K562 (cell line): ENCODE data around the gene BTAF1. TPM values are rescaled to one million over a fixed set of nuclear protein-coding genes. Genes with fewer than 3 reads are reported as not detected.

Source experiments
- ATAC-seq: fragments of 200-7000 bp; cut with Tn5 transposase; 3 replicates; pipeline ENCODE4 v1.9.1; 2020; ENCODE audit warnings: moderate library complexity
- BruUV-seq: library from RNA; stranded (reverse); fragments of 400-500 nt; replicated peaks from 2 replicates; lab custom pipeline; 2021; lab: Mats Ljungman, UMichigan
- CTCF ChIA-PET: fragments of 300-600 bp; formaldehyde crosslinking; extraction: SDS; loops from one replicate; lab custom pipeline; 2021; ENCODE audit warnings: low intra/inter-chr PET ratio; lab: Yijun Ruan, JAX
- POLR2A ChIA-PET: fragments of 300-600, 350-650 bp; sonication (Branson Sonifier 250); formaldehyde crosslinking; extraction: SDS; loops from one replicate; lab custom pipeline; 2021; ENCODE audit warnings: antibody characterized with exemption, inconsistent platforms; lab: Yijun Ruan, JAX
- DNase-seq, 4 experiments: peaks; one replicate each; pipeline versions ENCODE4 v3.0.0 to v3.0.0-alpha.2; 2011 to 2018; ENCODE audit warnings: low spot score in 3 of 4, mixed read lengths in 3 of 4; ENCODE audit errors: extremely low read depth in 1 of 4
- FAIRE-seq: peaks from 2 replicates; lab custom pipeline; 2011; peaks lifted over from hg19 to GRCh38; lab: Jason Lieb, UNC
- H2AFZ ChIP-seq: 2 replicates; pipeline ENCODE4 v1.6.0; 2011; ENCODE audit warnings: low read depth, low read length, control low read depth, inconsistent platforms
- H3K27ac ChIP-seq: fragments of 200-600 bp; 3 replicates; pipeline ENCODE4 v1.8.0; 2011; ENCODE audit warnings: low read depth, mild to moderate bottlenecking, control low read depth, inconsistent platforms, low read length, moderate library complexity, mixed read lengths; ENCODE audit errors: extremely low read depth
- H3K27me3 ChIP-seq, 2 experiments: fragments of 300-600 bp in 1 of 2; 2 replicates in 1 of 2; 3 replicates in 1 of 2; pipeline versions ENCODE4 v1.6.0 to v1.8.0; 2011; ENCODE audit warnings: inconsistent platforms in 2 of 2, low read length in 2 of 2, mild to moderate bottlenecking in 1 of 2, mixed read lengths in 1 of 2, moderate library complexity in 1 of 2; ENCODE audit not compliant: control insufficient read depth in 2 of 2, insufficient read depth in 2 of 2
- H3K36me3 ChIP-seq: fragments of 300-600 bp; 3 replicates; pipeline ENCODE4 v1.8.0; 2011; ENCODE audit warnings: mild to moderate bottlenecking, low read length, inconsistent platforms; ENCODE audit not compliant: control insufficient read depth, insufficient read depth
- H3K4me1 ChIP-seq, 2 experiments: fragments of 200-600 bp in 1 of 2; replicated peaks in 1 of 2; 2 replicates in 1 of 2; 3 replicates in 1 of 2; pipeline versions ENCODE4 v1.5.1 to v1.8.0; 2011; ENCODE audit warnings: inconsistent platforms in 2 of 2, low read length in 2 of 2, mild to moderate bottlenecking in 1 of 2, mixed read lengths in 1 of 2, moderate library complexity in 1 of 2; ENCODE audit not compliant: control insufficient read depth in 2 of 2, insufficient read depth in 2 of 2
- H3K4me2 ChIP-seq: 2 replicates; pipeline ENCODE4 v1.6.1; 2011; ENCODE audit warnings: low read length, control low read depth, inconsistent platforms, mixed read lengths; ENCODE audit not compliant: insufficient read depth
- H3K4me3 ChIP-seq: fragments of 200-600 bp; sonication (generic), shearing (Covaris generic); 2 replicates; pipeline ENCODE4 v1.5.1; 2016; ENCODE audit warnings: control low read depth, inconsistent platforms
- H3K79me2 ChIP-seq: fragments of 200-600 bp; 3 replicates; pipeline ENCODE4 v1.8.0; 2011; ENCODE audit warnings: low read length, inconsistent platforms; ENCODE audit not compliant: control insufficient read depth, insufficient read depth
- H3K9ac ChIP-seq, 2 experiments: 2 replicates each; pipeline versions ENCODE4 v1.6.0 to v1.6.1; 2011; ENCODE audit warnings: low read depth in 2 of 2, low read length in 2 of 2, control low read depth in 1 of 2, inconsistent platforms in 1 of 2, mild to moderate bottlenecking in 1 of 2, mixed read lengths in 1 of 2; ENCODE audit not compliant: insufficient read depth in 1 of 2
- H3K9me1 ChIP-seq: one replicate; pipeline ENCODE4 v1.6.0; 2011; ENCODE audit warnings: inconsistent platforms, mild to moderate bottlenecking, low read length, moderate library complexity; ENCODE audit not compliant: control insufficient read depth, insufficient read depth
- H3K9me3 ChIP-seq: replicated peaks from 2 replicates; pipeline ENCODE4 v1.5.1; 2011; ENCODE audit warnings: low read depth, low read length, inconsistent platforms; ENCODE audit not compliant: control insufficient read depth, insufficient read depth
- H4K20me1 ChIP-seq: replicated peaks from 2 replicates; pipeline ENCODE4 v1.6.1; 2011; ENCODE audit warnings: low read length, inconsistent platforms, mixed read lengths; ENCODE audit not compliant: control insufficient read depth, insufficient read depth
- ATF3 ChIP-seq, 2 experiments: fragments of 450-650 bp in 1 of 2; sonication (generic) in 1 of 2; formaldehyde crosslinking in 1 of 2; IDR thresholded peaks in 1 of 2; conservative IDR thresholded peaks in 1 of 2; 2 replicates each; pipeline versions ENCODE4 v1.6.1 to v1.8.1; 2016 to 2023; ENCODE audit warnings: mild to moderate bottlenecking in 2 of 2, moderate library complexity in 2 of 2, inconsistent platforms in 1 of 2, missing genetic modification reagents in 1 of 2
- BRF1 ChIP-seq: IDR thresholded peaks from 3 replicates; pipeline ENCODE4 v1.6.1; 2011; ENCODE audit warnings: borderline replicate concordance, mild to moderate bottlenecking; ENCODE audit not compliant: insufficient read length; ENCODE audit errors: extremely low read depth
- C11orf30 ChIP-seq: fragments of 450-650 bp; IDR thresholded peaks from 2 replicates; pipeline ENCODE4 v1.6.1; 2016; ENCODE audit warnings: low read depth, mild to moderate bottlenecking
- CAMTA2 ChIP-seq: fragments of 250-450 bp; sonication (Bioruptor Pico); conservative IDR thresholded peaks from 2 replicates; pipeline ENCODE4 v1.5.1; 2022
- KLF10 ChIP-seq: fragments of 250-450 bp; sonication (Bioruptor Pico); IDR thresholded peaks from 2 replicates; pipeline ENCODE4 v1.6.1; 2021; ENCODE audit warnings: matching md5 sums
- MAFF ChIP-seq: IDR thresholded peaks from 2 replicates; pipeline ENCODE4 v1.6.1; 2012; ENCODE audit warnings: low read length, improper control_type of control experiment
- MAFK ChIP-seq: IDR thresholded peaks from 2 replicates; pipeline ENCODE4 v1.6.1; 2011; ENCODE audit warnings: low read length, improper control_type of control experiment
- MYBL2 ChIP-seq, 2 experiments: fragments of 450-650 bp in 1 of 2; sonication (generic) in 1 of 2; formaldehyde crosslinking in 1 of 2; IDR thresholded peaks; 2 replicates each; pipeline versions ENCODE4 v1.6.1 to v1.8.1; 2017 to 2022; ENCODE audit warnings: borderline replicate concordance in 1 of 2, inconsistent platforms in 1 of 2, low read depth in 1 of 2, mild to moderate bottlenecking in 1 of 2, missing genetic modification reagents in 1 of 2, moderate library complexity in 1 of 2
- PURB ChIP-seq: sonication (generic); formaldehyde crosslinking; IDR thresholded peaks from 2 replicates; pipeline ENCODE4 v1.9.0; 2021; ENCODE audit warnings: low read depth, mild to moderate bottlenecking, missing genetic modification reagents
- ZNF133 ChIP-seq: fragments of 250-450 bp; sonication (Bioruptor Pico); IDR thresholded peaks from 2 replicates; pipeline ENCODE4 v1.4.0; 2020; ENCODE audit warnings: mild to moderate bottlenecking
- ZNF197 ChIP-seq: fragments of 200-800 bp; sonication (Bioruptor generic); IDR thresholded peaks from 2 replicates; pipeline ENCODE4 v1.6.1; 2016; ENCODE audit warnings: low read depth, missing genetic modification characterization, missing compliant biosample characterization
- ZNF316 ChIP-seq: fragments of 450-650 bp; IDR thresholded peaks from 2 replicates; pipeline ENCODE4 v1.6.1; 2016
- WGBS: fragments of 100-300 bp; shearing (Covaris generic); methylation state at CpG from one replicate; pipeline ENCODE4 v1.1.6; 2016; ENCODE audit warnings: low coverage, mixed read lengths; ENCODE audit not compliant: insufficient coverage; ENCODE audit errors: missing lambda C conversion rate; 5-methylcytosine and 5-hydroxymethylcytosine counted together
- in situ Hi-C: fragments of 300-500 bp; cut with MboI; formaldehyde crosslinking; loops from 4 replicates; pipeline ENCODE4 v1.15.0; 2018; ENCODE audit warnings: inconsistent platforms, mixed read lengths
- intact Hi-C: fragments of 100-400 bp; cut with micrococcal nuclease; formaldehyde crosslinking; loops from 2 replicates; pipeline ENCODE4 v1.14.2; 2022
- polyA plus RNA-seq, 8 experiments: library from polyadenylated mRNA; depleted of rRNA in 4 of 8; stranded (reverse) in 5 of 8; unstranded in 3 of 8; fragments of >200 nt; fragmentation: Nextera tagmentation in 2 of 8; fragmentation: Illumina TruSeq in 1 of 8; extraction: Ambion mirVana in 2 of 8; extraction: Trizol in 1 of 8; gene quantifications; 2 replicates each; pipeline versions ENCODE4 v1.2.1 to v1.2.3, GENCODE V29; 2011 to 2014; ENCODE audit warnings: inconsistent platforms in 1 of 8, missing spikeins in 1 of 8
- total RNA-seq, 7 experiments: library from RNA; depleted of rRNA in 6 of 7; stranded (reverse); fragments of >200 nt in 6 of 7; fragmentation: Illumina TruSeq in 2 of 7; extraction: Trizol in 2 of 7; gene quantifications; 2 replicates each; pipeline versions ENCODE4 v1.2.1 to v1.2.3, GENCODE V29; 2011 to 2021; ENCODE audit warnings: low replicate concordance in 1 of 7
- TF ChIP-seq, protein P1 (sequence below), 2 experiments: IDR thresholded peaks in 1 of 2; conservative IDR thresholded peaks in 1 of 2; 2 replicates each; pipeline ENCODE4 v1.6.1; 2016; ENCODE audit warnings: low read depth in 2 of 2, mild to moderate bottlenecking in 1 of 2, missing compliant biosample characterization in 1 of 2, missing genetic modification characterization in 1 of 2, moderate library complexity in 1 of 2

The BTAF1 gene
- total and polyA plus RNA-seq, 9 of the 15 experiments (the other 6 are each of a cell fraction or from before 2014, with no cell fraction given), result 6.6 to 70.7 (median 30.5) TPM

DNA sequence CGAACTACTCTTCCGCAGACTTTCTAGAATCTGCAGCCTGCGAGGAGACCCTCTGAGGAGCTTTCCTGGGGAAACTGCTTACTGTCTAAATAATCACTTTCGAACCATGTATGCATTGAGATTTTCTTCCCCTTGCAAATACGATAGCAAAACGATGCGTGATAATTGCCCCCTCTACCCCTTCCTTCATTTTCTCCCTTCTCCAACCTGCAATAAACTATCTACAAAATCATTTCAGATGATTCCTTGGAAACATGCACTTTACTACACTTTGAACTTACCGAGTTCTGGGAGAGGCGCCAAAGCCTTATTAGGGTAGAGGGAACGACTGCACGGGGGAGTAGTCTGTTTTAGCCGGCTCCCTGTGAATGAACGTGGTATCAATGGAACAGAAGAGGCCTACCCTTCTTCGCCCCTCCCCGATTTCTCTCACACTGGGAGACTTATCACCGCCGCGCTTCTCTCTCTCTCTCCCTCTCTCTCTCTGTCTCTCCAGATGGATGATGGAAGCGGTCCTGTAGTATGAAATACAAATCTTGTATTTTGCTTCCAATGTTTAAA lies 14.4 kb upstream of the BTAF1 start, which contains the start of gene FGFBP3 (continued):
- TF ChIP-seq MYBL2 (IDR thresholded peaks at IDR 0.05; ENCODE audit: low read depth) (no peak), MYBL2 (CRISPR knock-in tag; IDR thresholded peaks at IDR 0.05; ENCODE audit: borderline replicate concordance) (no peak), ZNF197 (CRISPR knock-in tag) (no peak), CAMTA2 (CRISPR knock-in tag) (no peak)
- TF ChIP-seq, protein P1, sequence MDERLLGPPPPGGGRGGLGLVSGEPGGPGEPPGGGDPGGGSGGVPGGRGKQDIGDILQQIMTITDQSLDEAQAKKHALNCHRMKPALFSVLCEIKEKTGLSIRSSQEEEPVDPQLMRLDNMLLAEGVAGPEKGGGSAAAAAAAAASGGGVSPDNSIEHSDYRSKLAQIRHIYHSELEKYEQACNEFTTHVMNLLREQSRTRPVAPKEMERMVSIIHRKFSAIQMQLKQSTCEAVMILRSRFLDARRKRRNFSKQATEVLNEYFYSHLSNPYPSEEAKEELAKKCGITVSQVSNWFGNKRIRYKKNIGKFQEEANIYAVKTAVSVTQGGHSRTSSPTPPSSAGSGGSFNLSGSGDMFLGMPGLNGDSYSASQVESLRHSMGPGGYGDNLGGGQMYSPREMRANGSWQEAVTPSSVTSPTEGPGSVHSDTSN (CRISPR knock-in tag; IDR thresholded peaks at IDR 0.05; ENCODE audit: low read depth), result no peak
- TF ChIP-seq, protein P1 (tag; conservative IDR thresholded peaks at IDR 0.05; ENCODE audit: low read depth), result peak; percentile 25; the same call in 1 of the 2 replicates
- TF ChIP-seq, all 486 proteins: peak for 15

GRCh38 chr10:91910467-91910866 lies 13.1 kb upstream of the BTAF1 start:
- ATAC-seq (no peak), FAIRE-seq (no peak), DNase-seq (no peak)
- no peak overlapping the region for H3K4me2 ChIP-seq
- 72% methylated on average over 4 of the region's 4 CpGs for WGBS
- TF ChIP-seq ZNF316 (peak; percentile 84), C11orf30 (peak; percentile 56; the same call in 1 of the 2 replicates), ZNF133 (CRISPR knock-in tag) (no peak), MAFF (peak; percentile 38; the same call in 1 of the 2 replicates), KLF10 (CRISPR knock-in tag) (no peak), PURB (CRISPR knock-in tag) (no peak), ATF3 (IDR thresholded peaks at IDR 0.05) (no peak), ATF3 (CRISPR knock-in tag; conservative IDR thresholded peaks at IDR 0.05) (no peak), BRF1 (no peak), MAFK (peak; percentile 38; the same call in 1 of the 2 replicates)
- no peak overlapping the region for H2AFZ ChIP-seq
- POLR2A ChIA-PET, result no interaction called here
- H3K9ac ChIP-seq, result no peak overlapping the region
- no TSS peak for BruUV-seq
- CTCF ChIA-PET, result interaction anchor here (1.1 kb wide), 1 partner anchor 150 kb away, joined by 7 read pairs; no protein-coding TSS in a partner anchor
- H3K27ac ChIP-seq, result no peak overlapping the region
- H4K20me1 ChIP-seq, result no peaks in the 10 kb centered on the region
- peaks cover 0 to 10% of the 10 kb centered on the region in 2 experiments; a peak in 2 of 5 replicates for H3K4me1 ChIP-seq
- in situ Hi-C loops, result loop anchor here (25.0 kb wide), 2 partner anchors 623 to 998 kb away; partner anchors contain the start of gene ANKRD1
- intact Hi-C loops, result loop anchor here (5.0 kb wide), 2 partner anchors 613 to 1158 kb away; no protein-coding TSS in a partner anchor
- no peaks in the 10 kb centered on the region for H3K9me1 ChIP-seq
- H3K36me3 ChIP-seq, result no peaks in the 10 kb centered on the region
- no peaks in the 10 kb centered on the region for H3K9me3 ChIP-seq
- peaks cover 7% of the 10 kb centered on the region; the same call in 1 of the 3 replicates for H3K79me2 ChIP-seq
- H3K27me3 ChIP-seq, result no peaks in the 10 kb centered on the region
- no peak overlapping the region for H3K4me3 ChIP-seq
